ENCODE results near the gene SLC27A5.

Gene SLC27A5

GRCh38 chr19:58538257-58539168, 26.7 kb upstream of the SLC27A5 start:
- no peak overlapping the region for H3K4me3 ChIP-seq (ENCODE audit: low read depth, low read length)
- no peak for TF ChIP-seq CTCF (IDR thresholded peaks at IDR 0.05)
- no peaks in the 10 kb centered on the region for H3K9me3 ChIP-seq (ENCODE audit: control insufficient read depth, low read length)
- H3K27me3 ChIP-seq (ENCODE audit: control insufficient read depth, insufficient read depth, low read length), result no peaks in the 10 kb centered on the region
- H3K36me3 ChIP-seq (ENCODE audit: control insufficient read depth, insufficient read depth, low read length), result no peaks in the 10 kb centered on the region
- no peak overlapping the region for H3K9ac ChIP-seq
- H3K27ac ChIP-seq, result no peak overlapping the region
- H3K79me2 ChIP-seq, result no peaks in the 10 kb centered on the region
- peak overlapping the region; percentile 35 for H3K4me2 ChIP-seq (ENCODE audit: low read length)
- peak overlapping the region; percentile 89 for H2AFZ ChIP-seq
- H3K4me1 ChIP-seq, result no peaks in the 10 kb centered on the region

DNA sequence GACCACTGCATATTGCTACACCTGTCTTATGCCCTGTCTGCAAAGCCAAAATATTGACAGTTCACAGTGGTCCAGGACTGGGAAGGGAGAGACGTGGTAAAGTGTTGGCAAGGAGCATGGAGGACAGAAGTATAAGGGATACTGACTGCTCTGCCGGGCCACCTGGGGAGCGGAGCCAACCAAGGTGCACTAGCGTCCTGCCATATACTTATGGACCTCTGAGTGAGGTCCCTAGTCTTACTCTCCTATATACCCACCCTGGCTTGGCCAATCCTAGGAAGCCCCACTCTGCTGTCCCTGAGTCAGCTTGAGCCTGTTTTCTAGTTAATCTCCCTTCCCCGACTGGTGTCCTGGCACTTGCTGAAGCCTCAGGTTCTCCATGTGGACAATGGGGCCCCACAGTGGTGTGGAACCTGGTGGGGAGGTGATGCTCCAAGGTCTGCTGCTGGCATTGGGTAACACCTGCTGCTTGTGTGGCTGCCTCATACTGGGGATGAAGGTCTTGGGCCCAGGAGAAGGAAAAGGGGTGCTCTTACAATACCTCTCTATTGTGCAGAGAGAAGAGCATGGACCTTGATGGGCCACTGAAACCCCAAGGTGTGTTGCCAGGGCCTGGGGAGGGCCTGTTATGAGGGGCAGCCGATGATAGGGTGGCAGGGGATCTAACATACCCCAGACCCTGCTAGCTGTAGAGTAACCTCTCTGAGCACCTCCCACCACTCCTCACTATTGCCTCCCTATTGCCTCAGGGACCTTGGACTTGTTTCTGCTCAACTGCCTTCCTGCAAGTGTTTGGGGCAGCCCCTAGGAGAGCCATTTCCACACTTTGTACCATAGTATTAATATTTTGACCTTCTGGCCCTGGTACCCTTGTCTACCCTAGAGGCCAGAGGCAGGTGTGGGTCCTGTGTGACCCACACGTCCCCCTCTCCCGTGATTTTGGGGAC, 25.3 kb upstream of the SLC27A5 start:
- no peak overlapping the region for H3K4me3 ChIP-seq (ENCODE audit: low read depth, low read length)
- no peaks in the 10 kb centered on the region for H3K27me3 ChIP-seq (ENCODE audit: control insufficient read depth, insufficient read depth, low read length)
- no peaks in the 10 kb centered on the region for H3K79me2 ChIP-seq
- H3K27ac ChIP-seq, result no peak overlapping the region
- no peak overlapping the region for H2AFZ ChIP-seq
- no peaks in the 10 kb centered on the region for H3K4me1 ChIP-seq
- TF ChIP-seq CTCF (IDR thresholded peaks at IDR 0.05), result no peak
- no peaks in the 10 kb centered on the region for H3K9me3 ChIP-seq (ENCODE audit: control insufficient read depth, low read length)
- H3K9ac ChIP-seq, result no peak overlapping the region
- H3K4me2 ChIP-seq (ENCODE audit: low read length), result no peak overlapping the region
- no peaks in the 10 kb centered on the region for H3K36me3 ChIP-seq (ENCODE audit: control insufficient read depth, insufficient read depth, low read length)

DNA sequence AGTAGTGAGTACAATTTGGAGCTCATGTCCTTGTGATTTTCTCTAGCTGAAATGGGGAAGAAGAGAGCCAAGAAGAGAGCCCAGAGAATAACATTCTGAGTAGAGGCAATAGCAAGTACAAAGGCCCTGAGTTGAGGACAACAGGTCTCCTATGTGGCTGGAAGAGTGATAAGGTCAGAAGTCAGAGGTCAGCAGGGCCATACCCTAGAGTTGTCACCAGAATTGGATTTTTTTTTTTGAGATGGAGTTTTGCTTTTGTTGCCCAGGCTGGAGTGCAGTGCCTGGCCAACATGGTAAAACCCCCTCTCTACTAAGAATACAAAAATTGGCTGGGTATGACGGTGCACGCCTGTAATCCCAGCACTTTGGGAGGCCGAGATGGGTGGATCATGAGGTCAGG, 24.1 kb upstream of the SLC27A5 start:
- Histone ChIP-seq H3K79me2 (no peaks in the 10 kb centered on the region), H2AFZ (no peak overlapping the region), H3K9ac (no peak overlapping the region), H3K4me2 (ENCODE audit: low read length) (no peak overlapping the region), H3K4me3 (ENCODE audit: low read depth, low read length) (no peak overlapping the region), H3K9me3 (ENCODE audit: control insufficient read depth, low read length) (no peaks in the 10 kb centered on the region), H3K36me3 (ENCODE audit: control insufficient read depth, insufficient read depth, low read length) (no peaks in the 10 kb centered on the region), H3K27ac (no peak overlapping the region), H3K4me1 (no peaks in the 10 kb centered on the region), H3K27me3 (ENCODE audit: control insufficient read depth, insufficient read depth, low read length) (no peaks in the 10 kb centered on the region)
- TF ChIP-seq CTCF (IDR thresholded peaks at IDR 0.05), result no peak

DNA sequence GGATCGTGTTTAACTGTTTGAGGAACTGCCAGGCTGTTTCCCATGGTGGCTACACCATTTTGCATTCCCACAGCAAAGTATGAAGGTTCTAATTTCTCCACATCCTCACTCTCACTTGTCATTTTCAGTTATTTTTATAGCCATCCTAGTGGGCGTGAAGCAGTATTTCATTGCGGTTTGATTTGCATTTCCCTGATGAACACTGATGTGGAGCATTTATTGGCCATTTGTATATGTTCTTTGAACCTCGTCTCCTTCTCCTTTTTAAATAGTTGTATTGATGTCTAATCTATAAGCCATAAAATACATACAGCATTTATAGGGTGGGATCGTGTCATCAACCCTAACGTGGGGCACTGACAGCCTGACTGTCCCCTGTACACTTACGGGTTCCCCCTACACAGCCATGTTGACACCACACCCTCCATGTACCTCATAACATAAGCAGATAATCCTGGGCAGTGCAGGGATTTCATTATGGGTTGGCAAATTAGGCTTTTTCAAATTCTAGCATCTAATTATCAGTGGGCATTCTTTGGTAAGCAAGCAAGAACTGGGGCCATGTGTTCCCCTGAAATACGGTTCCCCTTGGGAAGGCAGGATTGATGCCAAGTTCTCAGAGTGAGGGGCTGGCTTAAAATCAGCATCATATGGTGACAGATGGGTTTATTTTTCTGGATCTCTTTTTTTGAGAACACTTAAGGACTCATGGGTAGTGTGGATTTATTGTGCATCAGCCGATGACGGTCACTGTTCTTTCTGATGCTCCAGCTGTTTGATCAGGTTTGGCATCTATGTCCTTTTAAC, 19.4 kb upstream of the SLC27A5 start:
- Histone ChIP-seq H3K4me1 (no peaks in the 10 kb centered on the region), H2AFZ (no peak overlapping the region), H3K4me3 (ENCODE audit: low read depth, low read length) (no peak overlapping the region), H3K27me3 (ENCODE audit: control insufficient read depth, insufficient read depth, low read length) (no peaks in the 10 kb centered on the region), H3K79me2 (no peaks in the 10 kb centered on the region), H3K9ac (no peak overlapping the region), H3K9me3 (ENCODE audit: control insufficient read depth, low read length) (no peaks in the 10 kb centered on the region), H3K36me3 (ENCODE audit: control insufficient read depth, insufficient read depth, low read length) (no peaks in the 10 kb centered on the region), H3K4me2 (ENCODE audit: low read length) (no peak overlapping the region), H3K27ac (no peak overlapping the region)
- no peak for TF ChIP-seq CTCF (IDR thresholded peaks at IDR 0.05)
